ENCODE data around the gene ABCC4.

Gene ABCC4

GRCh38 chr13:95023405-95023804 is 277.8 kb downstream of the ABCC4 start:
- no peak for DNase-seq (ENCODE audit: extremely low spot score)
- no peak for TF ChIP-seq HDGF (IDR thresholded peaks at IDR 0.05; ENCODE audit: borderline replicate concordance)
- CTCF ChIA-PET: no interaction called here
- POLR2A ChIA-PET: no interaction called here

- no peak for DNase-seq (ENCODE audit: extremely low spot score)
- POLR2A ChIA-PET: no interaction called here
- CTCF ChIA-PET: no interaction called here
- TF ChIP-seq ELF4 (IDR thresholded peaks at IDR 0.05) (no peak), BHLHE40 (IDR thresholded peaks at IDR 0.05; ENCODE audit: borderline replicate concordance) (no peak), PKNOX1 (IDR thresholded peaks at IDR 0.05) (no peak), TARDBP (IDR thresholded peaks at IDR 0.05) (no peak), FOXM1 (IDR thresholded peaks at IDR 0.05; ENCODE audit: borderline replicate concordance) (no peak), NFRKB (IDR thresholded peaks at IDR 0.05) (no peak), FOXK2 (IDR thresholded peaks at IDR 0.05) (no peak), LEF1 (IDR thresholded peaks at IDR 0.05; ENCODE audit: borderline replicate concordance) (no peak), ZNF384 (IDR thresholded peaks at IDR 0.05) (no peak), ARNT (IDR thresholded peaks at IDR 0.05) (no peak), L3MBTL2 (conservative IDR thresholded peaks at IDR 0.05) (no peak), FOXA1 (IDR thresholded peaks at IDR 0.05) (no peak), HDGF (IDR thresholded peaks at IDR 0.05; ENCODE audit: borderline replicate concordance) (no peak)
Measured at GRCh38 chr13:95020298-95020987, 280.8 kb downstream of the ABCC4 start.

- ChIA-PET CTCF (no interaction called here), POLR2A (no interaction called here)
Measured at GRCh38 chr13:95019886-95020285, 281.4 kb downstream of the ABCC4 start.

GRCh38 chr13:95007322-95007721 is 293.9 kb downstream of the ABCC4 start:
- CTCF ChIA-PET: no interaction called here
- POLR2A ChIA-PET: no interaction called here
- TF ChIP-seq ARNT (IDR thresholded peaks at IDR 0.05) (no peak), ELF4 (IDR thresholded peaks at IDR 0.05) (no peak), BHLHE40 (IDR thresholded peaks at IDR 0.05; ENCODE audit: borderline replicate concordance) (no peak), NFRKB (IDR thresholded peaks at IDR 0.05) (no peak), SP1 (IDR thresholded peaks at IDR 0.05) (no peak), TARDBP (IDR thresholded peaks at IDR 0.05) (no peak), FOXK2 (IDR thresholded peaks at IDR 0.05) (no peak), HDGF (IDR thresholded peaks at IDR 0.05; ENCODE audit: borderline replicate concordance) (no peak), SUZ12 (IDR thresholded peaks at IDR 0.05) (no peak), LEF1 (IDR thresholded peaks at IDR 0.05; ENCODE audit: borderline replicate concordance) (no peak), CTBP1 (IDR thresholded peaks at IDR 0.05; ENCODE audit: borderline replicate concordance) (no peak), FOXA1 (IDR thresholded peaks at IDR 0.05) (no peak), ZNF384 (IDR thresholded peaks at IDR 0.05) (no peak), PKNOX1 (IDR thresholded peaks at IDR 0.05) (no peak), L3MBTL2 (conservative IDR thresholded peaks at IDR 0.05) (no peak)
- no peak for DNase-seq (ENCODE audit: extremely low spot score)

More at GRCh38 chr13:95019886-95020285, 281.4 kb downstream of the ABCC4 start:
- TF ChIP-seq FOXM1 (IDR thresholded peaks at IDR 0.05; ENCODE audit: borderline replicate concordance) (no peak), SP1 (IDR thresholded peaks at IDR 0.05) (no peak), TARDBP (IDR thresholded peaks at IDR 0.05) (no peak), FOXK2 (IDR thresholded peaks at IDR 0.05) (no peak), SUZ12 (IDR thresholded peaks at IDR 0.05) (no peak), ARNT (IDR thresholded peaks at IDR 0.05) (no peak), HDGF (IDR thresholded peaks at IDR 0.05; ENCODE audit: borderline replicate concordance) (no peak), PKNOX1 (IDR thresholded peaks at IDR 0.05) (no peak), LEF1 (IDR thresholded peaks at IDR 0.05; ENCODE audit: borderline replicate concordance) (no peak), BHLHE40 (IDR thresholded peaks at IDR 0.05; ENCODE audit: borderline replicate concordance) (no peak), NFRKB (IDR thresholded peaks at IDR 0.05) (no peak), ELF4 (IDR thresholded peaks at IDR 0.05) (no peak), L3MBTL2 (conservative IDR thresholded peaks at IDR 0.05) (no peak), ZNF384 (IDR thresholded peaks at IDR 0.05) (no peak), FOXA1 (IDR thresholded peaks at IDR 0.05) (no peak), CTBP1 (IDR thresholded peaks at IDR 0.05; ENCODE audit: borderline replicate concordance) (no peak)
- no peak for DNase-seq (ENCODE audit: extremely low spot score)

- DNase-seq (ENCODE audit: extremely low spot score): no peak
- ChIA-PET POLR2A (no interaction called here), CTCF (no interaction called here)
- TF ChIP-seq SUZ12 (IDR thresholded peaks at IDR 0.05) (no peak), HDGF (IDR thresholded peaks at IDR 0.05; ENCODE audit: borderline replicate concordance) (no peak), FOXA1 (IDR thresholded peaks at IDR 0.05) (no peak), FOXM1 (IDR thresholded peaks at IDR 0.05; ENCODE audit: borderline replicate concordance) (no peak), NFRKB (IDR thresholded peaks at IDR 0.05) (no peak), CTBP1 (IDR thresholded peaks at IDR 0.05; ENCODE audit: borderline replicate concordance) (no peak), SP1 (IDR thresholded peaks at IDR 0.05) (no peak), BHLHE40 (IDR thresholded peaks at IDR 0.05; ENCODE audit: borderline replicate concordance) (no peak), TARDBP (IDR thresholded peaks at IDR 0.05) (no peak)
Measured at GRCh38 chr13:95005300-95005699, 296.0 kb downstream of the ABCC4 start.

GRCh38 chr13:95003019-95003813 is 298.0 kb downstream of the ABCC4 start:
- CTCF ChIA-PET: no interaction called here
- no peak for DNase-seq (ENCODE audit: extremely low spot score)
- POLR2A ChIA-PET: no interaction called here
- no peak for TF ChIP-seq FOXM1 (IDR thresholded peaks at IDR 0.05; ENCODE audit: borderline replicate concordance)
- TF ChIP-seq PKNOX1 (IDR thresholded peaks at IDR 0.05): no peak
- TF ChIP-seq FOXK2 (IDR thresholded peaks at IDR 0.05): no peak
- TF ChIP-seq SP1 (IDR thresholded peaks at IDR 0.05): no peak
- TF ChIP-seq SUZ12 (IDR thresholded peaks at IDR 0.05): no peak
- no peak for TF ChIP-seq CTBP1 (IDR thresholded peaks at IDR 0.05; ENCODE audit: borderline replicate concordance)
- TF ChIP-seq ELF4 (IDR thresholded peaks at IDR 0.05): no peak

Data from HEK293T (cell line).